HG03064 (cell line): ENCODE measurements around the gene BPIFA2.
"Not testable (repeated sequence)": the region's sequence is repeated elsewhere in the genome, so short reads cannot be mapped to it uniquely, and the experiment has no call there.

Experiments used
- ATAC-seq: cut with Tn5 transposase; IDR thresholded peaks from one replicate; pipeline ENCODE4 v1.9.1; 2021; ENCODE audit warnings: low read depth; ENCODE audit not compliant: unreplicated experiment

Gene BPIFA2

GRCh38 chr20:33159713-33160112 is 8.2 kb upstream of the BPIFA2 start:
- ATAC-seq = no peak

GRCh38 chr20:33160681-33161080 is 7.3 kb upstream of the BPIFA2 start:
- no peak for ATAC-seq

- no peak for ATAC-seq
Measured at GRCh38 chr20:33162313-33162712, 5.6 kb upstream of the BPIFA2 start.

GRCh38 chr20:33162753-33163152 is 5.2 kb upstream of the BPIFA2 start:
- no peak for ATAC-seq

GRCh38 chr20:33163856-33164762 is 3.9 kb upstream of the BPIFA2 start:
- no peak for ATAC-seq

- no peak for ATAC-seq
Measured at GRCh38 chr20:33164763-33165095, 3.2 kb upstream of the BPIFA2 start.

- no peak for ATAC-seq
Measured at GRCh38 chr20:33165416-33166055, 2.4 kb upstream of the BPIFA2 start.

GRCh38 chr20:33166533-33167113 is 1.3 kb upstream of the BPIFA2 start:
- no peak for ATAC-seq

GRCh38 chr20:33169176-33169794 is 1.3 kb downstream of the BPIFA2 start:
- ATAC-seq = no peak

- no peak for ATAC-seq
Measured at GRCh38 chr20:33172781-33173180, 4.8 kb downstream of the BPIFA2 start.

GRCh38 chr20:33175123-33175522 is 7.2 kb downstream of the BPIFA2 start:
- no peak for ATAC-seq

GRCh38 chr20:33176101-33176500 is 8.1 kb downstream of the BPIFA2 start:
- no peak for ATAC-seq

- ATAC-seq = no peak
Measured at GRCh38 chr20:33177866-33178265, 9.9 kb downstream of the BPIFA2 start.

GRCh38 chr20:33178726-33179125 is 10.8 kb downstream of the BPIFA2 start:
- ATAC-seq = no peak

- ATAC-seq = no peak
Measured at GRCh38 chr20:33180169-33180568, 12.2 kb downstream of the BPIFA2 start.

- no peak for ATAC-seq
Measured at GRCh38 chr20:33181482-33182093, 13.6 kb downstream of the BPIFA2 start.

- no peak for ATAC-seq
Measured at GRCh38 chr20:33183312-33183711, 15.4 kb downstream of the BPIFA2 start.

GRCh38 chr20:33185031-33185590 is 17.2 kb downstream of the BPIFA2 start:
- not testable (repeated sequence) for ATAC-seq

- ATAC-seq = no peak
Measured at GRCh38 chr20:33187491-33187890, 19.5 kb downstream of the BPIFA2 start.

GRCh38 chr20:33188421-33188820 is 20.5 kb downstream of the BPIFA2 start:
- ATAC-seq = no peak

- ATAC-seq = no peak
Measured at GRCh38 chr20:33191484-33191883, 23.5 kb downstream of the BPIFA2 start.
